ENCODE measurements around the gene WNT10A.

The WNT10A gene

GRCh38 chr2:218857371-218858137 lies 23.1 kb upstream of the WNT10A start:
- no peak for DNase-seq (ENCODE audit: low read depth in 3 of 3)

- no peak for DNase-seq (ENCODE audit: low read depth in 3 of 3)
Observed at GRCh38 chr2:218858138-218858445, 22.6 kb upstream of the WNT10A start.

GRCh38 chr2:218858671-218859555 lies 21.7 kb upstream of the WNT10A start:
- DNase-seq (ENCODE audit: low read depth in 3 of 3), result no peak

- DNase-seq (ENCODE audit: low read depth in 3 of 3), result no peak
Observed at GRCh38 chr2:218859556-218859987, 21.1 kb upstream of the WNT10A start, which contains the start of gene WNT6. Gene WNT6 (plus strand): TSS chr2:218859805. CDS start chr2:218860038, 233 bp downstream.

- no peak for DNase-seq (ENCODE audit: low read depth in 3 of 3)
Observed at GRCh38 chr2:218859988-218860831, 20.4 kb upstream of the WNT10A start.

GRCh38 chr2:218860950-218861381 lies 19.7 kb upstream of the WNT10A start:
- no peak for DNase-seq (ENCODE audit: low read depth in 3 of 3)

- DNase-seq (ENCODE audit: low read depth in 3 of 3), result no peak
Observed at GRCh38 chr2:218861645-218862318, 18.9 kb upstream of the WNT10A start.

GRCh38 chr2:218863021-218863520 lies 17.6 kb upstream of the WNT10A start:
- DNase-seq (ENCODE audit: low read depth in 3 of 3), result no peak

- DNase-seq (ENCODE audit: low read depth in 3 of 3), result no peak
Observed at GRCh38 chr2:218865396-218865795, 15.3 kb upstream of the WNT10A start.

GRCh38 chr2:218865999-218866398 lies 14.7 kb upstream of the WNT10A start:
- DNase-seq (ENCODE audit: low read depth in 3 of 3), result no peak

- DNase-seq (ENCODE audit: low read depth in 3 of 3), result no peak
Observed at GRCh38 chr2:218867900-218868299, 12.8 kb upstream of the WNT10A start.

- DNase-seq (ENCODE audit: low read depth in 3 of 3), result no peak
Observed at GRCh38 chr2:218869064-218869463, 11.6 kb upstream of the WNT10A start.

GRCh38 chr2:218870984-218871344 lies 9.7 kb upstream of the WNT10A start:
- DNase-seq (ENCODE audit: low read depth in 3 of 3), result no peak

- no peak for DNase-seq (ENCODE audit: low read depth in 3 of 3)
Observed at GRCh38 chr2:218871345-218872302, 9.0 kb upstream of the WNT10A start.

- DNase-seq (ENCODE audit: low read depth in 3 of 3), result no peak
Observed at GRCh38 chr2:218872645-218873358, 7.8 kb upstream of the WNT10A start.

GRCh38 chr2:218873359-218874194 lies 7.1 kb upstream of the WNT10A start:
- DNase-seq (ENCODE audit: low read depth in 3 of 3), result no peak

GRCh38 chr2:218875692-218876246 lies 4.9 kb upstream of the WNT10A start:
- no peak for DNase-seq (ENCODE audit: low read depth in 3 of 3)

GRCh38 chr2:218876562-218877219 lies 4.0 kb upstream of the WNT10A start:
- peak; percentile 52 to 71 (median 67) for DNase-seq (ENCODE audit: low read depth in 3 of 3)

Data from stimulated activated CD4-positive, alpha-beta T cell treated with anti-CD3 and anti-CD28 coated beads, TNF-alpha, amount 100 ng/mL, for 24 hours (primary cell).